Retinal pigment epithelial cell (primary cell): ENCODE data around the gene TPP1.

Experiments
- DNase-seq: peaks from one replicate; pipeline ENCODE4 v3.0.0-alpha.2; 2010; ENCODE audit warnings: low read depth
- H3K4me3 ChIP-seq: 2 replicates; pipeline ENCODE4 v1.5.1; 2011; ENCODE audit warnings: mild to moderate bottlenecking, low read length, control low read depth, moderate library complexity
- TF ChIP-seq, protein P1 (sequence below): conservative IDR thresholded peaks from 2 replicates; pipeline ENCODE4 v1.5.1; 2011; ENCODE audit warnings: low read depth, low read length, control low read depth, inconsistent platforms

Gene TPP1

DNA sequence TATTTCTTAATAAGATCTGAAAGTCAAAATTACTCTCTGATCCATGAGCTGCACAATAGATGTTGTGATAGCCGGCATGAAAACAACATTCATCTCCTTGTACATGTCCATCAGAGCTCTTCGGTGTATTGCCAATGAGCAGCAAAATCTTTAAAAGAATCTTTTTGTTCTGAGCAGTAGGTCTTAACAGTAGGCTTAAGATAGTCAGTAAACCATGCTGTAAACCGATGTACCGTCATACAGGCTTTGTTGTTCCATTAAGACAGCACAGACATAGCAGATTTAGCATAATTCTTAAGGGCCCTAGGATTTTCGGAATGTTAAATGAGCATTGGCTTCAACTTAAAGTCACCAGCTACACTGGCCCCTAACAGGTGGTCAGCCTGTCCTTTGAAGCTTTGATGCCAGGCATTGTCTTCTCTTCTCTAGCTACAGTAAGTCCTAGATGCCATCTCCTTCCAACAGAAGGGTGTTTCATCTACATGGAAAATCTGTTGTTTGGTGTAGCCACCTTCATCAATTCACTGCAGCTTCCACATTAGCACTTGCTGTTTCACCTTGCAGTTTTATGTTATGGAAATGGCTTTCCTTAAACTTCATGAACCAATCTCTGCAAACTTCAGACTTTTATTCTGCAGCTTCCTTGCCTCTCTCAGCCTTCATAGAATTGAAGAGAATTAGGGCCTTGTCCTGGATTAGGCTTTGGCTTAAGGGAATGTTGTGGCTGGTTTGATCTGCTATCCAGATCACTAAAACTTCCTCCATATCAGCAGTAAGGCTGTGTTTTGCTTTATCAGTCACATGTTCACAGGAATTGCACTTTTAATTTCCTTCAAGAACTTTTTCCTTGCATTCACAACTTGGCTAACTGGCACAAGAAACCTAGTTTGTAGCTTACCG lies 44.2 kb downstream of the TPP1 start:
- no peak for DNase-seq
- TF ChIP-seq, protein P1, sequence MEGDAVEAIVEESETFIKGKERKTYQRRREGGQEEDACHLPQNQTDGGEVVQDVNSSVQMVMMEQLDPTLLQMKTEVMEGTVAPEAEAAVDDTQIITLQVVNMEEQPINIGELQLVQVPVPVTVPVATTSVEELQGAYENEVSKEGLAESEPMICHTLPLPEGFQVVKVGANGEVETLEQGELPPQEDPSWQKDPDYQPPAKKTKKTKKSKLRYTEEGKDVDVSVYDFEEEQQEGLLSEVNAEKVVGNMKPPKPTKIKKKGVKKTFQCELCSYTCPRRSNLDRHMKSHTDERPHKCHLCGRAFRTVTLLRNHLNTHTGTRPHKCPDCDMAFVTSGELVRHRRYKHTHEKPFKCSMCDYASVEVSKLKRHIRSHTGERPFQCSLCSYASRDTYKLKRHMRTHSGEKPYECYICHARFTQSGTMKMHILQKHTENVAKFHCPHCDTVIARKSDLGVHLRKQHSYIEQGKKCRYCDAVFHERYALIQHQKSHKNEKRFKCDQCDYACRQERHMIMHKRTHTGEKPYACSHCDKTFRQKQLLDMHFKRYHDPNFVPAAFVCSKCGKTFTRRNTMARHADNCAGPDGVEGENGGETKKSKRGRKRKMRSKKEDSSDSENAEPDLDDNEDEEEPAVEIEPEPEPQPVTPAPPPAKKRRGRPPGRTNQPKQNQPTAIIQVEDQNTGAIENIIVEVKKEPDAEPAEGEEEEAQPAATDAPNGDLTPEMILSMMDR = no peak
- H3K4me3 ChIP-seq = no peak overlapping the region

DNA sequence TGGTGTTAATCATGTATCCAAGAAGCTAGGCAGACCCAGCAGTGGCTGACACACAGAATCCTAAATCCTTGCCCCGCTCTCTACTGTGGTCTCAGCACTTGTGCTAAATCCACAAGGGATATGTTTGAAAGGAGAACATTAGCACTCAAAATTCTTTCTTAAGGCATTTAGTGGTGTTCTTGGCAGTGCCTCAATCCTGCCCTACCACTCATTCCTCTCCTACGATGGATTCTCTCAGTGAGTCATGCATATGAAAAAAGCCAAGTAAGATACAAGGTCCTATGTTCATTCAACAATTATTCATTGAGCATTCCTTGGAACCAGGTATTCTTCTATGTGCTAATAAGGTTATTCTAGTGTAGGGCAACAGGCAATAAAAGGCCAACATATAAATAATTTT lies 47.0 kb downstream of the TPP1 start:
- TF ChIP-seq, protein P1 = no peak
- H3K4me3 ChIP-seq = no peak overlapping the region
- DNase-seq = no peak

DNA sequence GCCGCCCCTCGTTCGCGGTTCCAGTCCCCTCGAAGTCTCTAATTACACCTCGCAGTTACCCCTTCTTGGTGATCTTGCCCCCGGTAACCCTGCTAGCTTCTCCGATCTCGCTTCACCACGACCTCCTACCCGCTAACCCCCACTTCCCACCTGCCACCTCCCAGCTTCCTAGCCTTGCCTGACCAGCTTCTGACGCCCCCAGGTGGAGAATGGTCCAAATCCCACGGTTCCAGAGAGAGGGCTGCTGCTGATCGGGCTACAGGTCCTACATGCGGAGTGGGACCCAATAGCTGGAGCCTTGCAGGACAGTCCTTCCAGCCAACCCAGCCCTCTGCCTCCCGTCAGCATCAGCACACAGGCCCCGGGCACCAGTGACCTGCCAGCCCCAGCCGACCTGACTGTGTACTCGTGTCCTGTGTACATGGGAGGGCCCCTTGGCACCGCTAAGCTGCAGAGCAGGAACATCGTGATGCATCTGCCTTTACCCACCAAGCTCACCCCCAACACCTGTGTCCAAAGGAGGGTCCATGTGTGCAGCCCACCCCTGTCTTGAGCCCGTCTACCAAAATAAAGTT lies 47.7 kb downstream of the TPP1 start:
- no peak overlapping the region for H3K4me3 ChIP-seq
- DNase-seq = no peak
- TF ChIP-seq, protein P1 = no peak

DNA sequence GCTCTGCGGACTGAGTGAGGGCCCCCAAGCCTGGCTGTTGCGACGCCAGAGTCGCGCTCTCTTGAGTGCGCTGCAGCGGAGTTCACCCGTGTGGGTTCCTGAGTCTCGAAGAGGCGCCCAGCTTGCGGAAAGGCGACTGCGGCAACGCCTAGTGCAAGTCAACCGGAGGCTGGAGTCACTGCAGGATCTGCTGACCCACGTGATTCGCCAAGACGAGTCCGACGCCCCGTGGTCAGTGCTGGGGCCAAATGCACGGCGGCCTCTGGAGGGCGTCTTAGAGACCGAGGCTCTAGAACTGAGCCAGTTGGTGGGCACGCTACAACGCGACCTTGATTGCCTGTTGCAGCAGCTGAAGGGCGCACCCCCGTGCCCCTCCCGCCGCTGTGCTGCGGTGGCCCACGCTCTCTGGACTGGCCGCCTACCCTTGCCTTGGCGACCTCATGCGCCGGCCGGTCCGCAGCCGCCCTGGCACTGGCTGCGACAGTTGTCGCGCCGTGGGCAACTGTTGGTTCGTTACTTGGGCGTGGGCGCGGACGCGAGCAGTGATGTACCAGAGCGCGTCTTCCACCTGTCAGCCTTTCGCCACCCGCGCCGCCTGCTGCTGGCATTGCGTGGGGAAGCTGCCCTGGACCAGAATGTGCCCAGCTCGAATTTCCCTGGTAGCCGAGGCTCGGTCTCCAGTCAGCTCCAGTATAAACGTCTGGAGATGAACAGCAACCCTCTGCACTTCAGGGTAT lies 48.4 kb downstream of the TPP1 start:
- no peak overlapping the region for H3K4me3 ChIP-seq
- DNase-seq = no peak
- TF ChIP-seq, protein P1 = no peak

DNA sequence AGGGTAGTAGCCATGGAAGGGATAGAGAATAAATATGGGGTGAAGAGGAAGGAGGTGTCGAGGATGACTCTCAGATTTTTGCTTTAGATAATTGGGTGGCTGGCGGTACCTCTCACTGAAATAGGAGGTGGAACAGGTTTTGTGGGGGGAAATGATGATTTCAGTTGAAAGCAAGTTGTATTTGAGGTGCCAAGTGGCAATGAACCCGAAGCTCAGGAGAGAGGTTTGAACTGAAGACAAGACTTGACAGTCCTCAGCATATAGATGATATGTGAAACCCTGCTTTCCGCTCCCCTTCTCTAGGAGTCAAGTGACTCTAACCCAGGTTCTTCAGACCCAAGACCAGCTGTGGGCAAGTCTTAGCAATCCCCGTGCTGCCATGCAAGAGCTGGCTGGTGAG lies 49.5 kb downstream of the TPP1 start:
- TF ChIP-seq, protein P1 = no peak
- no peak overlapping the region for H3K4me3 ChIP-seq
- DNase-seq = no peak

DNA sequence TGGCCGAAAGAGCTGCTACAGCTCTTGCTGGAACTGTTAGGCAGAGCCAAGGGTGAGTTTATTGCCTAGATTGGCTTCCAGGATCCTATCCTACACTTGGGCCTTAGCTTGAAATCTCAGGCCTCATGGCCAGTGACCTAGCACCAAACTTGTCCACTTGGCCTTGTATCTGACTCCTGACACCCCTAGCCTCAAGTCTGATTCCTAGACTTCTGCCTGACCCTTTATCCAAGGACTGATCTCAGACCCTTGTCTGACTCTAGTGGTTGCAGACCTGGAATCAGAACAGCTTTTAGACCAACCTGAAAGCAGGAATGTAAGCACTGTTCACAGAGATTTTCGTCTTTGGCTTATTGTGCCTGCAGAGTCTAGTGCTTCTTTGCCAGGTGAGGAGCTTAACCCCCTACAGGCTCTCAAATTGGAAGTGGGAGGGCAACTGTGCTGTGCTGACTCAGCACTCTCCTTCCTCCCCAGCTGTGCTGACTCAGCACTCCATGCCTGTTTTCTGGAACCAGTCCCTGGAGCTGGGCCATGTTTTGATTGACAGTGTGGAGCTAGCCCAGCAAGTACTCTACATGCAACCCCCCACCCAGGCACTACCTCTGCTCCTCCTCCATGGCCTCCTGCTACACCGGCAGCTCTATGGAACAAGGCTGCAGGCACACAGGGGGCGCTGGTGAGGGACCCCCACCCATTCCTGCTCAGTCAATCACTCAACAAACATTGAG lies 50.9 kb downstream of the TPP1 start:
- TF ChIP-seq, protein P1 = no peak
- no peak for DNase-seq

More for the DNA sequence above, 50.9 kb downstream of the TPP1 start:
- no peak overlapping the region for H3K4me3 ChIP-seq
